ENCODE data around the gene TMEM41B.
"Not testable (repeated sequence)": the region's sequence is repeated elsewhere in the genome, so short reads cannot be mapped to it uniquely, and the experiment has no call there.

TMEM41B gene

GRCh38 chr11:9304178-9304577 is 10.2 kb downstream of the TMEM41B start:
- no peak for DNase-seq

GRCh38 chr11:9302448-9302847 is 11.9 kb downstream of the TMEM41B start:
- no peak for DNase-seq

- no peak for DNase-seq
Measured at GRCh38 chr11:9301720-9302119, 12.7 kb downstream of the TMEM41B start.

- DNase-seq = no peak
Measured at GRCh38 chr11:9293646-9294045, 20.7 kb downstream of the TMEM41B start.

- DNase-seq = peak; percentile 32
Measured at GRCh38 chr11:9285850-9286587, 28.4 kb downstream of the TMEM41B start.

GRCh38 chr11:9280655-9281301 is 33.6 kb downstream of the TMEM41B start:
- peak; percentile 26 for DNase-seq

- DNase-seq = no peak
Measured at GRCh38 chr11:9277176-9277575, 37.2 kb downstream of the TMEM41B start.

- no peak for DNase-seq
Measured at GRCh38 chr11:9276571-9276970, 37.8 kb downstream of the TMEM41B start.

- DNase-seq = no peak
Measured at GRCh38 chr11:9274499-9275258, 39.7 kb downstream of the TMEM41B start.

GRCh38 chr11:9273376-9274336 is 40.7 kb downstream of the TMEM41B start:
- no peak for DNase-seq

GRCh38 chr11:9269492-9270013 is 44.8 kb downstream of the TMEM41B start:
- DNase-seq = no peak

GRCh38 chr11:9267680-9268079 is 46.7 kb downstream of the TMEM41B start:
- no peak for DNase-seq

GRCh38 chr11:9266926-9267325 is 47.5 kb downstream of the TMEM41B start:
- no peak for DNase-seq

- DNase-seq = no peak
Measured at GRCh38 chr11:9266132-9266736, 48.2 kb downstream of the TMEM41B start.

GRCh38 chr11:9265211-9266131 is 48.9 kb downstream of the TMEM41B start, which contains the start of gene DENND5A:
Gene DENND5A, minus strand, starts transcription at chr11:9265350. Its CDS starts 281 bp downstream, at chr11:9265069.
- peak; percentile 75 for DNase-seq

- DNase-seq = no peak
Measured at GRCh38 chr11:9264316-9265210, 49.8 kb downstream of the TMEM41B start.

GRCh38 chr11:9263840-9264315 is 50.5 kb downstream of the TMEM41B start:
- DNase-seq = no peak

GRCh38 chr11:9260838-9261146 is 53.6 kb downstream of the TMEM41B start:
- not testable (repeated sequence) for DNase-seq

GRCh38 chr11:9259981-9260837 is 54.2 kb downstream of the TMEM41B start:
- DNase-seq = no peak

Data from NCI-H774 (cell line).